ENCODE measurements around the gene COL27A1. TPM values are rescaled to one million over a fixed set of nuclear protein-coding genes. Genes with fewer than 3 reads are reported as not detected.

Gene COL27A1
- total and polyA plus RNA-seq, 12 donors: 3.0 to 99.8 (median 11.9) TPM

GRCh38 chr9:114348906-114349482 is 193.7 kb downstream of the COL27A1 start:
- peaks cover 6 to 7% of the 10 kb centered on the region in 2 donors for H3K4me1 ChIP-seq (replicated peaks in 1 of 2)
- TF ChIP-seq, protein P1, sequence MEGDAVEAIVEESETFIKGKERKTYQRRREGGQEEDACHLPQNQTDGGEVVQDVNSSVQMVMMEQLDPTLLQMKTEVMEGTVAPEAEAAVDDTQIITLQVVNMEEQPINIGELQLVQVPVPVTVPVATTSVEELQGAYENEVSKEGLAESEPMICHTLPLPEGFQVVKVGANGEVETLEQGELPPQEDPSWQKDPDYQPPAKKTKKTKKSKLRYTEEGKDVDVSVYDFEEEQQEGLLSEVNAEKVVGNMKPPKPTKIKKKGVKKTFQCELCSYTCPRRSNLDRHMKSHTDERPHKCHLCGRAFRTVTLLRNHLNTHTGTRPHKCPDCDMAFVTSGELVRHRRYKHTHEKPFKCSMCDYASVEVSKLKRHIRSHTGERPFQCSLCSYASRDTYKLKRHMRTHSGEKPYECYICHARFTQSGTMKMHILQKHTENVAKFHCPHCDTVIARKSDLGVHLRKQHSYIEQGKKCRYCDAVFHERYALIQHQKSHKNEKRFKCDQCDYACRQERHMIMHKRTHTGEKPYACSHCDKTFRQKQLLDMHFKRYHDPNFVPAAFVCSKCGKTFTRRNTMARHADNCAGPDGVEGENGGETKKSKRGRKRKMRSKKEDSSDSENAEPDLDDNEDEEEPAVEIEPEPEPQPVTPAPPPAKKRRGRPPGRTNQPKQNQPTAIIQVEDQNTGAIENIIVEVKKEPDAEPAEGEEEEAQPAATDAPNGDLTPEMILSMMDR (IDR thresholded peaks at IDR 0.05): no peak
- TF ChIP-seq POLR2A (IDR thresholded peaks at IDR 0.05): peak in 1 of 2 donors; percentile 16
- DNase-seq: peak; percentile 84 to 96 (median 95)
- peaks cover 0 to 96% of the 10 kb centered on the region in 2 donors for H3K36me3 ChIP-seq (replicated peaks in 1 of 2)
- H3K27me3 ChIP-seq: no peaks in the 10 kb centered on the region
- H3K9me3 ChIP-seq (replicated peaks in 1 of 3): no peaks in the 10 kb centered on the region
- H3K4me3 ChIP-seq: no peak overlapping the region
- intact Hi-C loops (cut with DNase I): loop anchor here (10.0 kb wide), 3 partner anchors 46 to 306 kb away; partner anchors contain the start of genes TEX53 (in 1 of the 2) and WHRN (in 1 of the 2)
- WGBS, 4 donors: 19 to 27% (median 20%) methylated on average over 3 to 9 of the region's 9 CpGs
- H3K27ac ChIP-seq: peak overlapping the region in 3 of 5 donors; percentile 63 to 85 (median 68)

DNA sequence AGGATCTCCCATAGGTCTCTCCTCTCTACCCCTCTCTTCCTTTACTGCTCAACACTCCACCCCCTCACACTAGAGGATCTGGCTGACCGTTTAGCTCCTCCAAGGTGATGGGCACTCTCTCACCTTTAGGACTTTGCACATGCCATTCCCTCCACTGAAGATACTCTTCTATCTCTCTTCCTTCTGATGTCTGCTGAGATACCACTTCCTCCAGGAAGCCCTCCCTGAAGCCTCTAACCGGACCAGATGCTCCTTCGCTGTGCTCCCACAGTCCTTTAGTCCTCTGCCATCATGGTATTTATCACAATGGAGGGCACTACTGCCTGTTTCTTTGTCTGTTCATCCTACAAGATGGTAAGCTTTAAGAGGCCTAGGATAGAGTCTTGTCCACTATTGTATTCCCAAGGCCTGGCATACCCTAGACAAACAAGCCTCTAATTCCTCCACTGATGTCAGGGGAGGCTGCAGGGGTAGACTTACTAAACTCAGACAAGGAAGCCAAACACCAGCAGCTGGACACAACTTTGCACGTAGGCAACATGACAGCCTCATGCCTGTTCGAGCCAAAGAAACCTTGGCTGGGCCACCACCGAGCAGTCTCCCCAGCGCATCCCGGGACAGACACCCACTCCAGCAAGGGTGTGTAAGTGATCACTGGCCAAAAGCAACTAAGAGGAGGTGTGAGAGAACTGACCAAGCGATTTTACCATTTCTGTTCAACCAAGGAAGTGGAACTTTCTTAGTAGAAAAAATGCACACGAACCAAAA is 194.6 kb downstream of the COL27A1 start:
- intact Hi-C loops (cut with DNase I): loop anchor here (10.0 kb wide), 3 partner anchors 45 to 305 kb away; partner anchors contain the start of genes TEX53 (in 1 of the 2) and WHRN (in 1 of the 2)
- TF ChIP-seq, protein P1 (IDR thresholded peaks at IDR 0.05): no peak
- no peak for TF ChIP-seq POLR2A (IDR thresholded peaks at IDR 0.05)
- H3K9me3 ChIP-seq (replicated peaks in 1 of 3): no peaks in the 10 kb centered on the region
- no peaks in the 10 kb centered on the region for H3K27me3 ChIP-seq
- H3K4me3 ChIP-seq: no peak overlapping the region
- 82 to 86% (median 85%) methylated on average over 9 to 10 of the region's 10 CpGs for WGBS, 4 donors
- H3K36me3 ChIP-seq (replicated peaks in 1 of 2): peaks cover 0 to 88% of the 10 kb centered on the region in 2 donors
- peak overlapping the region in 1 of 5 donors; percentile 85 for H3K27ac ChIP-seq
- H3K4me1 ChIP-seq (replicated peaks in 1 of 2): peaks cover 6 to 7% of the 10 kb centered on the region in 2 donors
- no peak for DNase-seq

DNA sequence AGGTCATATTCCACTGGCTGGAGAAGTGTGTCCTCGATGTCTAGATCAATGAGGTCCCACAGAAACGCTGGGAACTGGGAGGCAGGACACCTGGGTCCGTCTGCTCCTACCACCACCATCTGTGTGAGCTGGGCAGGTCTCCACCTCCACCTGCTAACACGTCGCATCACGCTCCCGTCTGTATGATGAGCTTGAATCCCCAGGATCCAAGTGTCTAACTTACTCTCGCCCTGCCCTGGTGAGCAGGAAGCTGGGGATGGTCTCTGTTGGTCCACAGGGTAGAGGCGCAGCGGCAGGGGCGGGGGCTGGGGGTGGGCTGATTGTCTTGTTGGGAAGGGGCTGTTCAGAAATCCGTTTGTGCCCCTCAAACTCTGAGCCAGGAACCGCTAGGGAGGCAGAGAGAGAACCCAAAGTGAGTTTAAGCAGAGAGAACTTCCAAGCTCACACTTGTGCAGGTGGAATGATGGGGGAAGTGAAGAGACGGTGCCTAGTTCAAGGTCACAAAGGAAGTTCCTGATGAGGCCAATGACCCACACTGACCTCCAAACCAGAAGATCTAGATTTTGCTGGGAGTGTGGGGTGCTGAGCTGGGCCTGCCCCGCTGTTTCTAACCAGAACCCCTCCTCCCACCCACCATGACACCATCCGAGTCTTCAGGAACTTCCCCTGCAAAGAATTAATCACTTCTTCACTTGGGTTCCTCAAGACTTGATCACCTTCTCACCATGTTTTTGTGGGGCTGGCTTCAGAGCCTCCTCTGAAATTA is 195.5 kb downstream of the COL27A1 start:
- no peak overlapping the region for H3K27ac ChIP-seq
- no peak for DNase-seq
- H3K27me3 ChIP-seq: no peaks in the 10 kb centered on the region
- 89 to 91% (median 91%) methylated on average over 16 of the region's 16 CpGs for WGBS, 4 donors
- H3K4me1 ChIP-seq (replicated peaks in 1 of 2): peaks cover 6 to 7% of the 10 kb centered on the region in 2 donors
- H3K4me3 ChIP-seq: no peak overlapping the region
- intact Hi-C loops (cut with DNase I): no loop called here
- peaks cover 0 to 88% of the 10 kb centered on the region in 2 donors for H3K36me3 ChIP-seq (replicated peaks in 1 of 2)
- TF ChIP-seq, protein P1 (IDR thresholded peaks at IDR 0.05): no peak
- no peak for TF ChIP-seq POLR2A (IDR thresholded peaks at IDR 0.05)
- H3K9me3 ChIP-seq (replicated peaks in 1 of 3): no peaks in the 10 kb centered on the region

DNA sequence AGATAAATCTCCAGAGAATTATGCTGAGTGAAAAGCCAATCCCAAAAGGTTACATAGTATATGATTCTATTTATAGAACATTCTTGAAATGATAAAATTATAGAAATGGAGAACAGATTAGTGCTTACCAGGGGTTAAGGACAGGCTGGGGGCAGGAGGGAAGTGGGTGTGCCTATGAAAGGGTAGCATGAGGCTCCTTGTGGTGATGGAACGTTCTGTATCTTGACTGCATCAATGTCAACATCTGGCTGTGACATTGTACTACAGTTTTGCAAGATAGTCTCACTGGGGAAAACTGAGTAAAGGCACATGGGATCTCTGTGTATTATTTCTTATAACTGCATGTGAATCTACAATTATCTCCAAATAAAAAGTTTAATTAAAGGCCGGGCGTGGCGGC is 196.6 kb downstream of the COL27A1 start:
- peaks cover 0 to 89% of the 10 kb centered on the region in 2 donors for H3K36me3 ChIP-seq (replicated peaks in 1 of 2)
- H3K9me3 ChIP-seq (replicated peaks in 1 of 3): no peaks in the 10 kb centered on the region
- DNase-seq: no peak
- H3K27me3 ChIP-seq: no peaks in the 10 kb centered on the region
- TF ChIP-seq POLR2A (IDR thresholded peaks at IDR 0.05): no peak
- TF ChIP-seq, protein P1 (IDR thresholded peaks at IDR 0.05): no peak
- no peak overlapping the region for H3K27ac ChIP-seq
- 74 to 84% (median 82%) methylated on average over 4 of the region's 4 CpGs for WGBS, 4 donors
- H3K4me3 ChIP-seq: no peak overlapping the region
- intact Hi-C loops (cut with DNase I): no loop called here
- peaks cover 6 to 7% of the 10 kb centered on the region in 2 donors for H3K4me1 ChIP-seq (replicated peaks in 1 of 2)

Data from adrenal gland (tissue), 12 donors.